Hematopoietic multipotent progenitor cell treated with erythropoietin and hydrocortisone succinate and interleukin-3 and kit ligand, for 4 days (in vitro differentiated cells): ENCODE measurements around the gene IL10RA.
"Not testable (repeated sequence)": the region's sequence is repeated elsewhere in the genome, so short reads cannot be mapped to it uniquely, and the experiment has no call there.

Experiments used
- DNase-seq: peaks from one replicate; pipeline ENCODE4 v3.0.0-alpha.2; 2015

The IL10RA gene

DNA sequence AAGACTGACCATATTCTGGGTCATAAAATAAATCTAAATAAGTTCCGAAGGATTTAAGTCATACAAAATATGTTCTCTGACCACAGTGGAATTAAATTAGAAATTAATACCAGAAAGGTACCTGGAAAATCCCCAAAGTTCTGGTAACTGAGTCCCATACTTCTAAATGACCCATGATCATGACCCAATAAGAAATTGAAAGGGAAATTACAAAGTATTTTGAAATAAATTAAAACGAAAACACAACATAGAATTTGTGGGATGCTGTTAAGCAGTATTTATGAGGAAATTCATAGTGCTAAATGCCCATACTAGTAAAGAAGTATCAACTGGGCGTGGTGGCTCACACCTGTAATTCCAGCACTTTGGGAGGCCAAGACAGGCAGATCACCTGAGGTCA is 23.4 kb upstream of the IL10RA start:
- no peak for DNase-seq

DNA sequence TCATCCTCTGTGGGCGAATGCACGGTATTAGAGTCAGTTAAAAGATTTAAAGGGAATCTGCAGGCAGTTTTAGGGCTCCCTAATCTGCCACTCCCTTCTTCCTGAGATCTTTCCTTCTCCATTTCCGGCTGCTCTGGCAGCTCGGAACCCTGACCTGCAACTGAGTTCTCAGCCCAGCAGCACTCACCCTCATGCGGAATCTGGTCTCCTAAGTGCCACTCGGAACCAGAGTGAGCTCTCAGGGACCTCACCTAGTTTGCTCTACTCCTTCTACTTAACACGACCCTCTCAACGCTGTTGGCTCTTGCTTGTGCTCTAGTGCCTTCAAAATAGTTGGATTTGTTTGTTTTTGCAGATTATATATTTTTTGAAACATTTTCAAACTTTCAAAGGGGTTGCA is 19.3 kb upstream of the IL10RA start:
- DNase-seq: no peak

GRCh38 chr11:117969160-117969991 is 16.8 kb upstream of the IL10RA start:
- no peak for DNase-seq

- DNase-seq: peak; percentile 82
Measured at GRCh38 chr11:117970400-117971024, 15.7 kb upstream of the IL10RA start.

DNA sequence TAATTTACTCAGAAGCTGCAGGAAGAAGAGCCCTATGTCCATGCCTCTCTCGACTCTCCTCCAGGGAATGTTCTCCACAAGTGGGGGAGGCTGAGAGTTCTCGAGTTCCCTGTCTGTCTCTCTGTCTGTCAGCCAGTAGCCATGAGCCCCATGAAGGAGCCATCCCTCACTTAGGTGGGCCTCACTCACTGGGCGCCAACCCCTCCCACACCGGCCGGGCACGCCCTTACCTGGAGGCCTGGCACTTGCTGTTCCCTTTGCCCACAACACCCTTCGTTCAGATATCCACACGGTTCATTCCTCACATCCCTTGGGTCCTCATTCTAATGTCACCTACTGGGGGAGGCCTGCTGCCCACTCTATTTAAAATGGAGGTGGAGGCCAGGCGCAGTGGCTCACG is 14.2 kb upstream of the IL10RA start:
- no peak for DNase-seq

- peak; percentile 66 for DNase-seq
Measured at GRCh38 chr11:117972629-117973502, 13.3 kb upstream of the IL10RA start.

- DNase-seq: peak; percentile 27
Measured at GRCh38 chr11:117973503-117973860, 12.7 kb upstream of the IL10RA start.

GRCh38 chr11:117976445-117976844 is 9.7 kb upstream of the IL10RA start:
- no peak for DNase-seq

- no peak for DNase-seq
Measured at GRCh38 chr11:117977029-117977428, 9.2 kb upstream of the IL10RA start.

GRCh38 chr11:117977612-117978264 is 8.5 kb upstream of the IL10RA start:
- DNase-seq: not testable (repeated sequence)

DNA sequence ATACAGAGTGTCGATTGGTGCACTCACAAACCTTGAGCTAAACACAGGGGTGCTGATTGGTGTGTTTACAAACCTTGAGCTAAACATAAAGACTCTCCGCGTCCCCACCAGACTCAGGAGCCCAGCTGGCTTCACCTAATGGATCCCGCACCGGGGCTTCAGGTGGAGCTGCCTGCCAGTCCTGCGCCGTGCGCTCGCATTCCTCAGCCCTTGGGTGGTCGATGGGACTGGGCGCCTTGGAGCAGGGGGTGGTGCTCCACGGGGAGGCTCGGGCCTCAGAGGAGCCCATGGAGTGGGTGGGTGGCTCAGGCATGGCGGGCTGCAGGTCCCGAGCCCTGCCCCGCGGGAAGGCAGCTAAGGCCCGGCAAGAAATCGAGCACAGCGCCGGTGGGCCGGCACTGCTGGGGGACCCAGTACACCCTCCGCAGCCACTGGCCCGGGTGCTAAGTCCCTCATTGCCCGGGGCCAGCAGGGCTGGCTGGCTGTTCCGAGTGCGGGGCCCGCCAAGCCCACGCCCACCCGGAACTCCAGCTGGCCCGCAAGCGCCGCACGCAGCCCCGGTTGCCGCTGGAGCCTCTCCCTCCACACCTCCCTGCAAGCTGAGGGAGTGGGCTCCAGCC is 7.8 kb upstream of the IL10RA start:
- not testable (repeated sequence) for DNase-seq

GRCh38 chr11:117978991-117979390 is 7.2 kb upstream of the IL10RA start:
- DNase-seq: no peak

- peak; percentile 46 for DNase-seq
Measured at GRCh38 chr11:117979481-117980211, 6.5 kb upstream of the IL10RA start.

- DNase-seq: peak; percentile 27
Measured at GRCh38 chr11:117980280-117980679, 5.9 kb upstream of the IL10RA start.

DNA sequence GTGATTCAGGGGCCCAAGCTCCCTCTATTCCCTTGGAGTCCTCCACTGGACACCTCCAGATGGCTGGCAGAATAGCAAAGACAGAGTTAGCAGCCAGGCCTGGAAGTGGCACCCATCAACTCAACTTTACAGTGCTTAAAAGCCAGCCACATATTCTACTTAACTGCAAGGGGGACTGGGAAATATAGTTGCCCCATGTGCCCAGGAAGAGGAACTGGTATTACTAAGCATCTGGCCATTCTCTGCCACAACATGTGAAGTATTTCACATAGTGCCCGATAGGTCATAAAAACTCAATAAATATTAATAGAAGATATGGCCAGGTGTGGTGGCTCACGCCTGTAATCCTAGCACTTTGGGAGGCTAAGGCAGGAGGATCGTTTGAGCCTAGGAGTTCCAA is 5.5 kb upstream of the IL10RA start:
- DNase-seq: peak; percentile 51

DNA sequence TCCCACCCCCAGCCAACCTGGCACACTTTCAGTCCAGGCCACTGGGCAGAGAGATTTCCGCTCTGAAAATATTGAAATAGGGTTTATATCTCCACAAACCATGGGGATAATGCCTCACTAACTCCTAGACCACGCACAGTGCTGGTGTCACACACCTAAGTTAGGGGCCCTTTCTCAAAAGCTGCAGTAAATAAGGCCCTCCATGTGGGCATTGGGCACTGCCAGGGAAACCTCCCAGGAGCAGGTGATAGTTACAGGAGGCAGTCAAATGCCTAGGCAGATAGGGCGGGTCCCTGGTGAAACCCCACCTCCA is 3.1 kb upstream of the IL10RA start:
- no peak for DNase-seq

GRCh38 chr11:117984476-117984875 is 1.7 kb upstream of the IL10RA start:
- no peak for DNase-seq

DNA sequence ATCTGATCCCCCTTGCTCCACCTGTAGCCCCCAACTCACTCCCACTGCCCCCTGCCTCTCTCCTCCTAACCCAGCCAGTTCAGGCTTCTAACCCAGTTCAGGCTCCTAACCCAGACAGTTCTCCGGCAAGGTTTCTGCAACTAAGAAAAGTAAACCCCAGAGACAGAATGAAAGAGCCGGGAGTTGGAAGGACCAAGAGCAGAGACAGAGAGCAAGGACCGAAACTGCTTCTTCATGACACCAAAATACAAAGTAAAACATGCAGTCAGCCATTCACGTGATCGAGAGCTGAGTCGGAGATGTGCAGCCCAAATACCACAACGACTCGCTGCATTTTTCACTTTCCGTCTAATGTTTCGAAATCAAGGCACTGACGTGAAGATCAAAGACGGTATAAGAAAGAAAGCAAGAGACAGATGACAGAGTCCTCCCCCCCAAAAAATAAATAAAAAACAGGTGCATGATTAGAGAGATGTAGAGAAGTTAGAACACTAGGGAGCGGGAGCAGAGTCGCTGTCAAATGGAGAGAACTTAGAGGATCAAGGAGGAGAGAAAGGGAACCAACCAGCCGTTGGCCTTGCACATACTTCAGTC is 884 bp downstream of the IL10RA start:
- peak; percentile 56 for DNase-seq

GRCh38 chr11:117989351-117990102 is 3.3 kb downstream of the IL10RA start:
- DNase-seq: no peak

GRCh38 chr11:117992136-117992535 is 5.9 kb downstream of the IL10RA start:
- DNase-seq: no peak

DNA sequence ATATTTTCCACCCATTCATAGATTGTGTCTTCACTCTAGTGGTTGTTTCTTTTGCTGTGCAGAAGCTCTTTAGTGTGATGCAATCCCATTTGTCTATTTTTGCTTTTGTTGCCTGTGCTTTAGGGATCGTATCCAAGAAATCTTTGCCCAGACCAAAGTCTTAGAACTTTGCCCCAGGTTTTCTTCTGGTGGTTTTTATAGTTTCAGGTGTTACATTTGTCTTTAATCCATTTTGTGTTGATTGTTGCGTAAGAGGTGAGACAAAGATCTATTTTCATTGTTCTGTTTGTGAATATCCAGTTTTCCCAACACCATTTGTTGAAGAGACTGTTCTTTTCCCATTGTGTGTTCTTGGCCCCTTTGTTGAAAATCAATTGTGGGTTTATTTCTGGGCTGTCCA is 6.4 kb downstream of the IL10RA start:
- no peak for DNase-seq
